H1 (cell line): ENCODE results near the gene SPDYE2. TPM values are rescaled to one million over a fixed set of nuclear protein-coding genes. Genes with fewer than 3 reads are reported as not detected.
"Not testable (repeated sequence)": the region's sequence is repeated elsewhere in the genome, so short reads cannot be mapped to it uniquely, and the experiment has no call there.

Experiments used
- CTCF ChIA-PET: fragments of 300-600 bp; sonication (Branson Sonifier 250); formaldehyde crosslinking; loops from one replicate; lab custom pipeline; 2021; ENCODE audit not compliant: partially characterized antibody; lab: Charles Lee
- POLR2A ChIA-PET: fragments of 300-600 bp; sonication (Branson Sonifier 250); formaldehyde crosslinking; loops from one replicate; lab custom pipeline; 2021; ENCODE audit warnings: inconsistent platforms; ENCODE audit not compliant: partially characterized antibody; lab: Charles Lee
- DNase-seq, 2 experiments: peaks; one replicate each; pipeline versions ENCODE4 v3.0.0 to v3.0.0-alpha.2; 2010 to 2022; ENCODE audit warnings: low spot score in 2 of 2, low read depth in 1 of 2, mixed read lengths in 1 of 2
- FAIRE-seq: peaks from 2 replicates; lab custom pipeline; 2011; peaks lifted over from hg19 to GRCh38; lab: Jason Lieb, UNC
- H2AFZ ChIP-seq: 2 replicates; pipeline ENCODE4 v1.8.1; 2012; ENCODE audit warnings: low read length, inconsistent platforms
- H2AK5ac ChIP-seq: 2 replicates; pipeline ENCODE4 v1.6.1; 2013; ENCODE audit warnings: low read depth, low read length
- H2BK120ac ChIP-seq: replicated peaks from 2 replicates; pipeline ENCODE3; 2013; ENCODE audit warnings: low read depth, low read length, inconsistent platforms
- H2BK12ac ChIP-seq: 2 replicates; pipeline ENCODE4 v1.6.1; 2013; ENCODE audit warnings: low read depth, low read length
- H2BK15ac ChIP-seq: 2 replicates; pipeline ENCODE4 v1.6.1; 2013; ENCODE audit warnings: low read length
- H2BK20ac ChIP-seq: 2 replicates; pipeline ENCODE4 v1.6.1; 2013; ENCODE audit warnings: low read length
- H2BK5ac ChIP-seq: 2 replicates; pipeline ENCODE4 v1.6.1; 2013; ENCODE audit warnings: low read depth, low read length
- H3K14ac ChIP-seq: 2 replicates; pipeline ENCODE4 v1.6.1; 2013; ENCODE audit warnings: inconsistent platforms; ENCODE audit not compliant: insufficient read length
- H3K18ac ChIP-seq: 2 replicates; pipeline ENCODE4 v1.6.1; 2013; ENCODE audit warnings: low read length; ENCODE audit errors: extremely low read depth
- H3K23ac ChIP-seq: 2 replicates; pipeline ENCODE4 v1.6.1; 2013; ENCODE audit warnings: inconsistent platforms; ENCODE audit not compliant: insufficient read length
- H3K23me2 ChIP-seq: 2 replicates; pipeline ENCODE4 v1.6.1; 2013; ENCODE audit warnings: low read depth, low read length
- H3K27ac ChIP-seq: 2 replicates; pipeline ENCODE4 v1.6.1; 2011; ENCODE audit warnings: low read depth, low read length, inconsistent platforms
- H3K27me3 ChIP-seq, 4 experiments: replicated peaks in 1 of 4; 1 replicate in 1 of 4; 2 replicates in 3 of 4; pipeline versions ENCODE4 v1.6.1 to v1.8.1; 2011 to 2013; ENCODE audit warnings: low read length in 3 of 4, mild to moderate bottlenecking in 3 of 4, inconsistent platforms in 2 of 4, mixed read lengths in 2 of 4, moderate library complexity in 1 of 4; ENCODE audit not compliant: control insufficient read depth in 3 of 4, insufficient read depth in 3 of 4; ENCODE audit errors: extremely low read depth in 1 of 4
- H3K36me3 ChIP-seq, 4 experiments: 2 replicates each; pipeline versions ENCODE4 v1.6.1 to v1.8.1; 2011 to 2013; ENCODE audit warnings: mild to moderate bottlenecking in 4 of 4, low read length in 3 of 4, moderate library complexity in 2 of 4, control low read depth in 1 of 4, inconsistent platforms in 1 of 4; ENCODE audit not compliant: insufficient read depth in 4 of 4, control insufficient read depth in 2 of 4
- H3K4ac ChIP-seq: replicated peaks from 2 replicates; pipeline ENCODE3; 2013; ENCODE audit warnings: low read length, low read depth, mixed read lengths, inconsistent platforms; ENCODE audit not compliant: insufficient read length
- H3K4me1 ChIP-seq, 4 experiments: replicated peaks in 1 of 4; 1 replicate in 1 of 4; 2 replicates in 3 of 4; pipeline versions ENCODE4 v1.6.1 to v1.8.1; 2011 to 2013; ENCODE audit warnings: low read length in 3 of 4, inconsistent platforms in 2 of 4, mixed read lengths in 1 of 4; ENCODE audit not compliant: insufficient read depth in 4 of 4, control insufficient read depth in 3 of 4
- H3K4me2 ChIP-seq, 2 experiments: 2 replicates each; pipeline versions ENCODE4 v1.6.1 to v1.8.1; 2011 to 2013; ENCODE audit warnings: low read depth in 2 of 2, low read length in 2 of 2, control low read depth in 1 of 2, inconsistent platforms in 1 of 2, mild to moderate bottlenecking in 1 of 2; ENCODE audit not compliant: insufficient read depth in 1 of 2
- H3K4me3 ChIP-seq, 4 experiments: fragments of 200-600, 300-600 bp in 1 of 4; sonication (generic), shearing (Covaris generic), sonication (Bioruptor Twin) in 1 of 4; 2 replicates each; pipeline versions ENCODE4 v1.5.1 to v1.8.1; 2011 to 2016; ENCODE audit warnings: low read length in 4 of 4, low read depth in 3 of 4, control low read depth in 2 of 4, inconsistent platforms in 2 of 4, mild to moderate bottlenecking in 2 of 4, mixed read lengths in 1 of 4, moderate library complexity in 1 of 4; ENCODE audit not compliant: insufficient read depth in 2 of 4; ENCODE audit errors: extremely low read depth in 1 of 4
- H3K56ac ChIP-seq: replicated peaks from 2 replicates; pipeline ENCODE3; 2013; ENCODE audit warnings: low read depth, mild to moderate bottlenecking, mixed read lengths, low read length, inconsistent platforms; ENCODE audit not compliant: insufficient read length
- H3K79me1 ChIP-seq: 2 replicates; pipeline ENCODE4 v1.6.1; 2013; ENCODE audit warnings: low read depth, low read length, control low read depth
- H3K79me2 ChIP-seq, 2 experiments: 2 replicates each; pipeline versions ENCODE4 v1.6.1 to v1.8.1; 2012 to 2013; ENCODE audit warnings: low read length in 2 of 2, mild to moderate bottlenecking in 2 of 2, inconsistent platforms in 1 of 2; ENCODE audit not compliant: insufficient read depth in 2 of 2, control insufficient read depth in 1 of 2
- H3K9ac ChIP-seq, 4 experiments: replicated peaks in 1 of 4; 1 replicate in 1 of 4; 2 replicates in 3 of 4; pipeline versions ENCODE4 v1.6.1 to v1.8.1; 2011 to 2013; ENCODE audit warnings: low read depth in 3 of 4, low read length in 3 of 4, control low read depth in 2 of 4, mild to moderate bottlenecking in 2 of 4, moderate library complexity in 2 of 4, inconsistent platforms in 1 of 4; ENCODE audit errors: extremely low read depth in 1 of 4
- H3K9me3 ChIP-seq, 2 experiments: 2 replicates each; pipeline versions ENCODE4 v1.6.1 to v1.8.1; 2012 to 2013; ENCODE audit warnings: mild to moderate bottlenecking in 2 of 2, moderate library complexity in 2 of 2, control low read depth in 1 of 2, inconsistent platforms in 1 of 2, low read depth in 1 of 2, low read length in 1 of 2, mixed read lengths in 1 of 2; ENCODE audit not compliant: insufficient read depth in 2 of 2
- H4K20me1 ChIP-seq, 2 experiments: replicated peaks in 1 of 2; 2 replicates each; pipeline versions ENCODE3 to v1.8.1; 2011 to 2013; ENCODE audit warnings: inconsistent platforms in 2 of 2, low read length in 2 of 2, mild to moderate bottlenecking in 1 of 2; ENCODE audit not compliant: insufficient read depth in 2 of 2, control insufficient read depth in 1 of 2
- H4K5ac ChIP-seq: 2 replicates; pipeline ENCODE4 v1.6.1; 2013; ENCODE audit warnings: low read length, low read depth, mixed read lengths, inconsistent platforms; ENCODE audit not compliant: insufficient read length
- H4K8ac ChIP-seq: 2 replicates; pipeline ENCODE4 v1.8.0; 2013; ENCODE audit warnings: mild to moderate bottlenecking, moderate library complexity, low read length, inconsistent platforms; ENCODE audit not compliant: insufficient read depth; ENCODE audit errors: extremely low read depth
- H4K91ac ChIP-seq: replicated peaks from 2 replicates; pipeline ENCODE3; 2013; ENCODE audit warnings: low read length, mixed read lengths, inconsistent platforms; ENCODE audit not compliant: insufficient read length
- WGBS, 2 experiments: shearing (Covaris generic) in 1 of 2; methylation state at CpG; one replicate each; pipeline versions ENCODE4 v1.1.6 to v1.1.7; 2013 to 2015; ENCODE audit warnings: low lambda C conversion rate in 2 of 2, mixed read lengths in 2 of 2, inconsistent platforms in 1 of 2, low coverage in 1 of 2, missing lambda C conversion rate in 1 of 2; ENCODE audit not compliant: insufficient replicate concordance in 2 of 2, insufficient coverage in 1 of 2, insufficient read length in 1 of 2; ENCODE audit errors: extremely low coverage in 1 of 2, missing lambda C conversion rate in 1 of 2; 5-methylcytosine and 5-hydroxymethylcytosine counted together
- polyA plus RNA-seq, 7 experiments: library from polyadenylated mRNA; depleted of rRNA in 3 of 7; stranded (reverse) in 5 of 7; unstranded in 2 of 7; fragments of >200 nt in 5 of 7; fragments of 200-250 nt in 2 of 7; gene quantifications; 1 replicate in 5 of 7; 2 replicates in 1 of 7; 4 replicates in 1 of 7; pipeline versions ENCODE4 v1.2.1 to v1.2.3, GENCODE V29; 2011 to 2013; ENCODE audit warnings: missing spikeins in 2 of 7, mixed read lengths in 2 of 7
- total RNA-seq: library from RNA; stranded (reverse); fragmentation: NEBNext Ultra II Directional; extraction: Animal tissue kit (Norgen Biotek cat#: 25700); gene quantifications from 2 replicates; pipeline ENCODE4 v1.2.1, GENCODE V29; 2021

The SPDYE2 gene
- total and polyA plus RNA-seq, 2 of the 8 experiments (the other 6 are each of a cell fraction or from before 2014, with no cell fraction given): not detected

DNA sequence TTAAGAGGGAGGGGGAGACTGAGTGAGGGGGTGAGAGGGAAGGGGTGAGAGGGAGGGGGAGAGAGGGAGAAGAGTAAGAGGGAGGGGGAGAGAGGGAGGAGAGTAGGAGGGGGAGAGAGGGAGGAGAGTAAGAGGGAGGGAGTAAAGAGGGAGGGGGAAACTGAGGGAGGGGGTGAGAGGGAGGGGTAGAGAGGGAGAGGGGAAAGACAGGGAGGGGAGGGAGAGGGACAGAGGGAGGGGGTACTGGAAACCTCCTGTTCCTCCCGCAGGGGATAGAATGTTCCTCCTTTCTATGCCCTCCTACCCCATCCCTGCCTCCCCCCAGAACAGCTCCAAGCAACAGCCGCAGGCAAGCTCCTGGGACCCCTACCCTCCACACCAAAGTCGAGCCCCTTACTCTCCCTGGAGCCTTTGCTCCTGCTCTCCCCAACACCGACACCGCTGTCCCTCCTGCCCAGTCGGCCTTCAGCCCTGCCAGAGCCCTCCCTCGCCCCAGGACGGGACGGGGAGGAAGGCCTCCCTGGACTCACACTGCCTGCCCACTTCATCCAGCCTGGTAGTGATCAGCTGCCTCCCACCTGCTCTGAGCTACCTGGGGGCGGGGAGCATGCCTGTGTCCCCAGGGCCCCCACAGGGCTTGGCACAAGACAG, 60.8 kb downstream of the SPDYE2 start:
- H3K9ac ChIP-seq, H2AK5ac ChIP-seq, CTCF ChIA-PET, H3K36me3 ChIP-seq, H2BK12ac ChIP-seq, H3K27me3 ChIP-seq, FAIRE-seq, H4K20me1 ChIP-seq, H2BK120ac ChIP-seq, H3K79me2 ChIP-seq, H3K27ac ChIP-seq, H3K4me1 ChIP-seq, H3K9me3 ChIP-seq, H3K4ac ChIP-seq, H3K56ac ChIP-seq, H2AFZ ChIP-seq, H2BK15ac ChIP-seq, H3K14ac ChIP-seq, H3K4me2 ChIP-seq, H3K23me2 ChIP-seq, H3K23ac ChIP-seq, H3K79me1 ChIP-seq, H2BK20ac ChIP-seq, H3K4me3 ChIP-seq, POLR2A ChIA-PET: not testable (repeated sequence)
- Histone ChIP-seq H4K91ac (peak overlapping the region; percentile 89), H2BK5ac (peak overlapping the region; percentile 66; the same call in 1 of the 2 replicates), H3K18ac (peak overlapping the region; percentile 68), H4K8ac (peak overlapping the region; percentile 85), H4K5ac (peak overlapping the region; percentile 88)
- DNase-seq: peak in 1 of 2 experiments; percentile 47
- 66% methylated on average over 7 of the region's 10 CpGs; no CpG with 5 or more reads in 1 of the 2 experiments for WGBS, 2 experiments

Other genes starting within 250 kb of the SPDYE2 start
- not detected in 2 replicates for gene SPDYE6, start 194.8 kb upstream of the SPDYE2 start, total RNA-seq
- not detected in 2 replicates for gene SPDYE6, start 194.8 kb upstream of the SPDYE2 start, polyA plus RNA-seq (2011; rRNA removed)
- gene PRKRIP1, start 154.9 kb upstream of the SPDYE2 start, total RNA-seq: 22.0 and 25.0 TPM in 2 replicates
- gene PRKRIP1, start 154.9 kb upstream of the SPDYE2 start, polyA plus RNA-seq (2011; rRNA removed): 11.1 and 16.8 TPM in 2 replicates
- 20.7 and 22.9 TPM in 2 replicates for gene ORAI2, start 117.7 kb upstream of the SPDYE2 start, total RNA-seq
- 35.2 and 49.8 TPM in 2 replicates for gene ORAI2, start 117.7 kb upstream of the SPDYE2 start, polyA plus RNA-seq (2011; rRNA removed)
- 16.6 and 17.7 TPM in 2 replicates for gene ALKBH4, start 86.4 kb upstream of the SPDYE2 start, total RNA-seq
- gene ALKBH4, start 86.4 kb upstream of the SPDYE2 start, polyA plus RNA-seq (2011; rRNA removed): 10.2 and 14.2 TPM in 2 replicates
- gene LRWD1, start 86.2 kb upstream of the SPDYE2 start, total RNA-seq: 26.8 and 28.5 TPM in 2 replicates
- 23.4 and 33.7 TPM in 2 replicates for gene LRWD1, start 86.2 kb upstream of the SPDYE2 start, polyA plus RNA-seq (2011; rRNA removed)
- gene POLR2J, start 72.3 kb upstream of the SPDYE2 start, total RNA-seq: 54.1 TPM in 2 replicates
- gene POLR2J, start 72.3 kb upstream of the SPDYE2 start, polyA plus RNA-seq (2011; rRNA removed): 109 and 113 TPM in 2 replicates
- gene RASA4B, start 33.4 kb upstream of the SPDYE2 start, total RNA-seq: 2.6 and 3.4 TPM in 2 replicates
- gene RASA4B, start 33.4 kb upstream of the SPDYE2 start, polyA plus RNA-seq (2011; rRNA removed): 6.7 and 8.3 TPM in 2 replicates
- 12.4 and 12.5 TPM in 2 replicates for gene UPK3BL2, start 7.5 kb upstream of the SPDYE2 start, total RNA-seq
- gene UPK3BL2, start 7.5 kb upstream of the SPDYE2 start, polyA plus RNA-seq (2011; rRNA removed): 18.3 and 22.6 TPM in 2 replicates
- 19.3 and 24.6 TPM in 2 replicates for gene POLR2J3, start 21.4 kb downstream of the SPDYE2 start, total RNA-seq
- gene POLR2J3, start 21.4 kb downstream of the SPDYE2 start, polyA plus RNA-seq (2011; rRNA removed): 15.8 and 18.7 TPM in 2 replicates
- 19.6 and 25.1 TPM in 2 replicates for gene RASA4, start 65.5 kb downstream of the SPDYE2 start, total RNA-seq
- gene RASA4, start 65.5 kb downstream of the SPDYE2 start, polyA plus RNA-seq (2011; rRNA removed): 23.4 and 37.0 TPM in 2 replicates
- 5.9 and 6.4 TPM in 2 replicates for gene UPK3BL1, start 91.6 kb downstream of the SPDYE2 start, total RNA-seq
- 16.1 and 31.7 TPM in 2 replicates for gene UPK3BL1, start 91.6 kb downstream of the SPDYE2 start, polyA plus RNA-seq (2011; rRNA removed)
- gene SPDYE2B, start 99.1 kb downstream of the SPDYE2 start, total RNA-seq: not detected in 2 replicates
- not detected in 2 replicates for gene SPDYE2B, start 99.1 kb downstream of the SPDYE2 start, polyA plus RNA-seq (2011; rRNA removed)
- 7.7 and 7.9 TPM in 2 replicates for gene POLR2J2, start 120.4 kb downstream of the SPDYE2 start, total RNA-seq
- gene POLR2J2, start 120.4 kb downstream of the SPDYE2 start, polyA plus RNA-seq (2011; rRNA removed): 1.8 and 2.1 TPM in 2 replicates
- 6.6 TPM in 2 replicates for gene FAM185A, start 197.8 kb downstream of the SPDYE2 start, total RNA-seq
- 5.2 and 7.4 TPM in 2 replicates for gene FAM185A, start 197.8 kb downstream of the SPDYE2 start, polyA plus RNA-seq (2011; rRNA removed)